Upper lobe of left lung (tissue), 6 donors: ENCODE data around the gene TUBG2. TPM values are rescaled to one million over a fixed set of nuclear protein-coding genes. Genes with fewer than 3 reads are reported as not detected.
A peak's percentile ranks its signal among the peaks of the same experiment; 100 is the strongest.
"Not testable (repeated sequence)": the region's sequence is repeated elsewhere in the genome, so short reads cannot be mapped to it uniquely, and the experiment has no call there.

Experiments
- ATAC-seq, 2 donors: fragments of 200-7000 bp; cut with Tn5 transposase; one replicate each; pipeline ENCODE4 v1.9.1; 2022; ENCODE audit warnings: mild to moderate bottlenecking in 2 of 2, moderate library complexity in 2 of 2; ENCODE audit not compliant: low FRiP score in 2 of 2
- DNase-seq, 2 donors: peaks; one replicate each; pipeline ENCODE4 v3.0.0-alpha.2; 2019 to 2020
- H3K27ac ChIP-seq, 4 donors: fragments of 200-600 bp; sonication (generic); one replicate each; pipeline ENCODE4 v1.5.1; 2016 to 2019
- H3K27me3 ChIP-seq, 4 donors: fragments of 200-600 bp; sonication (generic); one replicate each; pipeline ENCODE4 v1.5.1; 2017 to 2019
- H3K36me3 ChIP-seq, 4 donors: fragments of 200-600 bp; sonication (generic); one replicate each; pipeline ENCODE4 v1.5.1; 2016 to 2019
- H3K4me1 ChIP-seq, 4 donors: fragments of 200-600 bp; sonication (generic); one replicate each; pipeline ENCODE4 v1.5.1; 2018 to 2019
- H3K4me3 ChIP-seq, 4 donors: fragments of 200-600 bp; sonication (generic); one replicate each; pipeline ENCODE4 v1.5.1; 2017 to 2019; ENCODE audit warnings: mild to moderate bottlenecking in 2 of 4, moderate library complexity in 1 of 4
- H3K9me3 ChIP-seq, 4 donors: fragments of 200-600 bp; sonication (generic); one replicate each; pipeline ENCODE4 v1.5.1; 2018 to 2019
- EP300 ChIP-seq, 4 donors: sonication (generic); formaldehyde crosslinking; IDR thresholded peaks; one replicate each; pipeline ENCODE4 v1.5.1; 2017; ENCODE audit warnings: antibody characterized with exemption in 4 of 4, control low read depth in 2 of 4
- POLR2A ChIP-seq, 4 donors: fragments of 450-650 bp; IDR thresholded peaks; one replicate each; pipeline ENCODE4 v1.5.1; 2016 to 2017; ENCODE audit warnings: antibody characterized with exemption in 4 of 4, mild to moderate bottlenecking in 2 of 4
- POLR2AphosphoS5 ChIP-seq, 2 donors: sonication (generic); formaldehyde crosslinking; IDR thresholded peaks; one replicate each; pipeline ENCODE4 v1.5.1; 2017; ENCODE audit warnings: antibody characterized with exemption in 2 of 2
- WGBS, 2 donors: methylation state at CpG; one replicate each; pipeline ENCODE4 v1.1.5; 2017 to 2018; 5-methylcytosine and 5-hydroxymethylcytosine counted together
- total RNA-seq, 6 donors: library from RNA; depleted of rRNA in 4 of 6; stranded (reverse); fragments of >200 nt in 4 of 6; gene quantifications; one replicate each; pipeline versions ENCODE4 v1.1.0 to v1.2.1, GENCODE V29; 2016 to 2021
- TF ChIP-seq, protein P1 (sequence below), 6 experiments: fragments of 450-650 bp in 4 of 6; fragments of 200-600 bp in 2 of 6; sonication (generic) in 2 of 6; IDR thresholded peaks; one replicate each; pipeline ENCODE4 v1.5.1; 2016 to 2019; ENCODE audit warnings: antibody characterized with exemption in 6 of 6
- donor health status: DM: no; HTN: no; CAD: no; lungs with moderate emphysema.
- donor health status: DM: no; HTN: yes; CAD: no; lungs with severe emphysema.

TUBG2 gene
- total RNA-seq, 6 donors from 2014 or later: 12.4 to 104 (median 15.2) TPM

DNA sequence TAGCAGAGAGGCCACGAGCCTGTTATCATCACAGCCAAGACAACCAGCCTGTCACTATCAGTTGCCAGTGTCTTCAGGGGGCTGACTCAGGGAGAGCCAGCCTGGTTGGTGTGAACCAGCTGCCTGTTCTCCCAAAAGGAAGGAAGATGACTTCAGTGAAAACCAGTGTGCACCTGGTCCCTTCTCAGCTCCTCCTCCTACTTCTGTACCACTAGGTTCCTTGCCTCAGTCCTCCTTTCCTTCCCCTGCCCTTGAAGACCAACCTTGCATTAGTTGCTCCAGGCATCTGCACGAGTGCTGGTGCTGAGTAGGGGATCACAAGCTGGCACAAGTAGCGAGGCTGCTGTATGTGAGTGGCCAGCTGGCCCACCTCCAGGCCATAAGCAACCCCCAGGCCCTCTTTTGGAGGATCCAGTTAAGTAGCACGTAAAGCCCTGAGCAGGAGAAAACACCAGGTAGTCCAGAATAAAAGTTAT is 41.1 kb upstream of the TUBG2 start:
- Histone ChIP-seq H3K9me3 (no peaks in the 10 kb centered on the region), H3K27ac (no peak overlapping the region), H3K27me3 (no peaks in the 10 kb centered on the region), H3K36me3 (peaks cover 6 to 31% (median 25%) of the 10 kb centered on the region in 4 donors), H3K4me3 (no peak overlapping the region), H3K4me1 (peaks cover 0 to 11% (median 10%) of the 10 kb centered on the region in 4 donors)
- 65 to 71% methylated on average over 4 of the region's 4 CpGs for WGBS, 2 donors
- TF ChIP-seq EP300 (IDR thresholded peaks at IDR 0.05) (no peak), POLR2AphosphoS5 (IDR thresholded peaks at IDR 0.05) (no peak), POLR2A (IDR thresholded peaks at IDR 0.05) (no peak)
- TF ChIP-seq, protein P1, sequence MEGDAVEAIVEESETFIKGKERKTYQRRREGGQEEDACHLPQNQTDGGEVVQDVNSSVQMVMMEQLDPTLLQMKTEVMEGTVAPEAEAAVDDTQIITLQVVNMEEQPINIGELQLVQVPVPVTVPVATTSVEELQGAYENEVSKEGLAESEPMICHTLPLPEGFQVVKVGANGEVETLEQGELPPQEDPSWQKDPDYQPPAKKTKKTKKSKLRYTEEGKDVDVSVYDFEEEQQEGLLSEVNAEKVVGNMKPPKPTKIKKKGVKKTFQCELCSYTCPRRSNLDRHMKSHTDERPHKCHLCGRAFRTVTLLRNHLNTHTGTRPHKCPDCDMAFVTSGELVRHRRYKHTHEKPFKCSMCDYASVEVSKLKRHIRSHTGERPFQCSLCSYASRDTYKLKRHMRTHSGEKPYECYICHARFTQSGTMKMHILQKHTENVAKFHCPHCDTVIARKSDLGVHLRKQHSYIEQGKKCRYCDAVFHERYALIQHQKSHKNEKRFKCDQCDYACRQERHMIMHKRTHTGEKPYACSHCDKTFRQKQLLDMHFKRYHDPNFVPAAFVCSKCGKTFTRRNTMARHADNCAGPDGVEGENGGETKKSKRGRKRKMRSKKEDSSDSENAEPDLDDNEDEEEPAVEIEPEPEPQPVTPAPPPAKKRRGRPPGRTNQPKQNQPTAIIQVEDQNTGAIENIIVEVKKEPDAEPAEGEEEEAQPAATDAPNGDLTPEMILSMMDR (IDR thresholded peaks at IDR 0.05): no peak
- DNase-seq (no peak), ATAC-seq (no peak)

DNA sequence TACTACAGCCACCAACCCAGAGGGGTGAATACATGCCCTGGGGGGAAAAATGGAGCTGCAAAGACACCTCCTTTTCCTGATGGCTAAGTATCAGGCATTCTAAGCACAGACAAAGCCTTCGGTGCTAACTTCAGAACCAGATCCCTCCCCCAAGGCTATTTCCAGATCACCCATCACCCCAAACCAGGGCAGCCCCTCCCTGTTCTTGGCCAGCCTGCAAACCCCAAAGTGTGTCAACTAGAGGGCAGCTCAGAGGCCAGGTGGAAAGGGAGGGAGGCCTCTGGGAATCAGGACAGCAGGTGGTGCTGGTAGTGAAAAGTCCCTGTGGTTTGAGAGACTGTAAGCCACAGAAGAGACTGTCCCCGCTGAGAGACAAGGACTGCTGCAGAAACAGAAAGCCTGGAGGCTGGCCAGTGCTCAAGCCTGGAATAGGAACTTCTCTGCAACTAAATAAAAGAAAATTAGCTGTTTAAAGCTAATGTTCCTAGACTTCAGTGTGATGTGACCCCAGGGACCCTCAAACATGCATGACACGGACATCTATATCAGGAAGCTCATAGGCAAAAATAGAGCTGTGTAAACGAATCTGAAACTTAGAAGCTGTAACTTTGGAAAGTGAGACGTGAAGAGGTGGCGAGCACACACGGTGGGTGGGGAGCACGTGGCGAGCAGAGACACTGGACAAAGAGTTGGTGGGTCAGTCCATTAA is 40.5 kb upstream of the TUBG2 start:
- 42 to 54% methylated on average over 8 to 9 of the region's 9 CpGs for WGBS, 2 donors
- Histone ChIP-seq H3K36me3 (peaks cover 6 to 25% (median 21%) of the 10 kb centered on the region in 4 donors), H3K4me1 (peaks cover 0 to 11% (median 10%) of the 10 kb centered on the region in 4 donors), H3K4me3 (no peak overlapping the region), H3K9me3 (no peaks in the 10 kb centered on the region), H3K27me3 (no peaks in the 10 kb centered on the region), H3K27ac (no peak overlapping the region)
- peak in 1 of 2 donors; percentile 42 for ATAC-seq
- TF ChIP-seq EP300 (IDR thresholded peaks at IDR 0.05) (no peak), POLR2AphosphoS5 (IDR thresholded peaks at IDR 0.05) (no peak), POLR2A (IDR thresholded peaks at IDR 0.05) (no peak)
- TF ChIP-seq, protein P1 (IDR thresholded peaks at IDR 0.05): peak in 2 of 6 experiments; percentile 15 to 16
- peak in 1 of 2 donors; percentile 73 for DNase-seq

DNA sequence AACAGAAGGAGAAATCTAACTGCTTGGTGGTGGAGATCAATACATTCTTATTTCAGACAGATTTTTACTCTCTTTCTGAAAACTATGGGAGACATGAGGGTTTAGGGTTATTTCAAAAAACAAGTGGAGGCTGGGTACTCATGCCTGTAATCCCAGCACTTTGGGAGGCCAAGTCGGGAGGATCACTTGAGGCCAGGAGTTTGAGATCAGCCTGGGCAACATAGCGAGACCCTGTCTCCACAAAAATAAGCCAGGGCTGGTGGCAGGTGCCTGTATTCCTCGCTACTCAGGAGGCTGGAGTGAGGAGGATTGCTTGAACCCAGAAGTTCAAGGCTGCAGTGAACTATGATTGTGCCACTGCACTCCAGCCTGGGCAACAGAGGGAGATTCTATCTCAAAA is 37.1 kb upstream of the TUBG2 start:
- not testable (repeated sequence) for DNase-seq, H3K9me3 ChIP-seq, H3K36me3 ChIP-seq, H3K4me3 ChIP-seq, ATAC-seq, H3K27ac ChIP-seq, H3K27me3 ChIP-seq
- H3K4me1 ChIP-seq: peaks cover 0 to 11% (median 10%) of the 10 kb centered on the region in 4 donors
- 90 to 92% methylated on average over 3 of the region's 3 CpGs for WGBS, 2 donors

DNA sequence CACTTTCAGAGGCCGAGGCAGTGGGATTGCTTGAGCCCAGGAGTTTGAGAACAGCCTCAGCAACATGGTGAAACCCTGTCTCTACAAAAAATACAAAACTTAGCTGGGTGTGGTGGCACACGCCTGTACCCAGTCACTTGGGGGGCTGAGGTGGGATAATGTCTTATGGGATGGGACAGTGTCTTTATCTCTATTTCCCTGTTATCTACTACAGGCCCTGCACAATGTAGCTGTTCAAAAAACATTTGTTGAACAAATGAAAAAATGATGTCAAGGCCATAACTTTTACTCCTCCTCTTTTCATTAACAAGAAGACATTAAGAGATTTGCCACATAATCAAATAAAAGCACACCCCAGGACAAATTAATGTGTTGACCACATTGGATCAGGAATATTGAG is 35.8 kb upstream of the TUBG2 start:
- no peaks in the 10 kb centered on the region for H3K36me3 ChIP-seq
- H3K4me1 ChIP-seq: peaks cover 0 to 10% (median 8%) of the 10 kb centered on the region in 4 donors
- 87 to 88% methylated on average over 2 of the region's 2 CpGs for WGBS, 2 donors
- H3K9me3 ChIP-seq: no peaks in the 10 kb centered on the region
- H3K27me3 ChIP-seq: no peaks in the 10 kb centered on the region
- H3K4me3 ChIP-seq: no peak overlapping the region
- H3K27ac ChIP-seq: no peak overlapping the region
- DNase-seq: no peak
- no peak for ATAC-seq
- TF ChIP-seq POLR2AphosphoS5 (IDR thresholded peaks at IDR 0.05): no peak
- TF ChIP-seq, protein P1 (IDR thresholded peaks at IDR 0.05): no peak
- no peak for TF ChIP-seq EP300 (IDR thresholded peaks at IDR 0.05)
- no peak for TF ChIP-seq POLR2A (IDR thresholded peaks at IDR 0.05)

DNA sequence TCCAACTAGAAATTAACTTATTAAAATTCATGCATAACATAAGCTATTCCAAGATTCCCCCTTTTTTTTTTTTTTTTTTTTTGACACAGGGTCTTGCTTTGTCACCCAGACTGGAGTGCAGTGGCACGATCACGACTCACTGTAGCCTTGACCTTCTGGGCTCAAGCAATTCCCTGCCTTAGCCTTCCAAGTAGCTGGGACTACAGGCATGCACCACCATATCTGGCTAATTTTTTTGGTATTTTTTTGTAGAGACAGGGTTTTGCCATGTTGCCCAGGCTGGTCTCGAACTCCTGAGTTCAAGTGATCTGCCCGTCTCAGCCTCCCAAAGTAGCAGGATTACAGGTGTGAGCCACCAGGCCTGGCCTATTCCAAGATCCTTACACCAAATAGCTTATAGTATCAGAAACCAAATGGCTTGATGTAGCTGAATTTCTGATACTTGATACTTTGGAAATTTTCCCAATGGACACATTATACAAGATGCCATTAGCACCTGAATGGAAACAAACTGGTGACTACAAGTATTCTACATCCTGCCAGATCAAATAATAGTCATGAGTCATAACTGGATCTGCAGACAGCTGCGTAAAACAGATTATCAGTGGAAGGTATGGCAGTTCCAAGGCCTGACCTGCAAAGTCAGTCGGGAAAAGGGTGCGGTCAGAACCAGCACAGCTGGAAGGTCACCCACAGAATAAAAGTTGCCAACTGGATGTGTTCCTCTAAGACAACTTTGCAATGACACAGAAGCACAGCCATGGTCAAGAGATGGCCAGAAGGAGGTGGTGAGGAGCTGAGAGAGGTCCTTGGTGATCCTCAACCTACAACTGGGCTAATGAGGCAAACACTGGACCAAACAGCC is 35.1 kb upstream of the TUBG2 start:
- TF ChIP-seq POLR2AphosphoS5 (IDR thresholded peaks at IDR 0.05) (no peak), POLR2A (IDR thresholded peaks at IDR 0.05) (no peak), EP300 (IDR thresholded peaks at IDR 0.05) (no peak)
- TF ChIP-seq, protein P1 (IDR thresholded peaks at IDR 0.05): no peak
- Histone ChIP-seq H3K27me3 (no peaks in the 10 kb centered on the region), H3K27ac (no peak overlapping the region), H3K4me1 (peaks cover 0 to 3% (median under 1%) of the 10 kb centered on the region in 4 donors), H3K9me3 (no peaks in the 10 kb centered on the region), H3K36me3 (no peaks in the 10 kb centered on the region), H3K4me3 (no peak overlapping the region)
- 82 to 85% methylated on average over 7 of the region's 7 CpGs for WGBS, 2 donors
- DNase-seq (no peak), ATAC-seq (no peak)

DNA sequence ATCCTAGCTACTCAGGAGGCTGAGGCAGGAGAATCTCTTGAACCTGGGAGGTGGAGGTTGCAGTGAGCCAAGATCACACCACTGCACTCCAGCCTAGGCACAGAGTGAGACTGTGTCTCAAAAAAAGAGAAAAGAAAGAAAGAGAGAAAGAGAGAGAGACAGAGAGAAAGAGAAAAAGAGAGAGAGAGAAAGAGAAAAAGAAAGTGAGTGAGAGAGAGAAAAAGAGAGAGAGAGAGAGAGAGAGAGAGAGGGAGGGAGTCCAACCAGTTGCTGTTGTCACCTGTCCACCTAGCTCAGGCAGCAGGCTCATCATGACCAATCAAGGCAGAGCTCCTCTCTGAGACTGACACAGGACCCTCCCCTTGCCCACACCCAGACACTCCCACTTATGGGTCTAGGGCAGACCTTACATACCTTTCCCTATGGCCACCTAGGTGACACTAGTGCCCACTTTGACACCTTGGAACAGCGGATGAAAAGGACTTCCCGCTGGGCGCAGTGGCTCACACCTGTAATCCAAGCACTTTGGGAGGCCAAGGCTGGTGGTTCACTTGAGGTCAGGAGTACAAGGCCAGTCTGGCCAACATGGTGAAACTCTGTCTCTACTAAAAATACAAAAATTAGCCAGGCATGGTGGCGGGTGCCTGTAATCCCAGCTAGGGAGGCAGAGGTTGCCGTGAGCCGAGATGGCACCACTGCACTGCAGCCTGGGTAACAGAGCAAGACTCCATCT is 31.9 kb upstream of the TUBG2 start:
- not testable (repeated sequence) for DNase-seq, H3K36me3 ChIP-seq, ATAC-seq, H3K4me1 ChIP-seq, H3K27ac ChIP-seq, H3K9me3 ChIP-seq, H3K4me3 ChIP-seq, H3K27me3 ChIP-seq
- 91 to 92% methylated on average over 5 to 6 of the region's 6 CpGs for WGBS, 2 donors
